Right cardiac atrium (tissue), 5 donors: ENCODE data around the gene PTPRJ. TPM values are rescaled to one million over a fixed set of nuclear protein-coding genes. Genes with fewer than 3 reads are reported as not detected.
A peak's percentile ranks its signal among the peaks of the same experiment; 100 is the strongest.

Experiments used
- ATAC-seq, 2 donors: fragments of 200-7000 bp; cut with Tn5 transposase; one replicate each; pipeline versions ENCODE4 v1.8.0 to v1.9.1; 2020; ENCODE audit warnings: moderate library complexity in 2 of 2, mild to moderate bottlenecking in 1 of 2
- DNase-seq, 3 donors: peaks; one replicate each; pipeline ENCODE4 v3.0.0-alpha.2; 2020
- H3K27ac ChIP-seq: one replicate; pipeline ENCODE4 v1.5.1; 2013; ENCODE audit warnings: mild to moderate bottlenecking, low read length, control low read depth, moderate library complexity
- H3K27me3 ChIP-seq: one replicate; pipeline ENCODE4 v1.6.1; 2013; ENCODE audit not compliant: control insufficient read depth, insufficient read depth
- H3K4me1 ChIP-seq: one replicate; pipeline ENCODE4 v1.6.1; 2013; ENCODE audit warnings: low read length; ENCODE audit not compliant: control insufficient read depth, insufficient read depth
- H3K4me3 ChIP-seq: one replicate; pipeline ENCODE4 v1.5.1; 2013; ENCODE audit warnings: low read length, control low read depth
- H3K9me3 ChIP-seq: one replicate; pipeline ENCODE4 v1.6.1; 2013; ENCODE audit warnings: low read length; ENCODE audit not compliant: control insufficient read depth
- WGBS: extraction: QIAGEN DNeasy Blood & Tissue Kit; methylation state at CpG from one replicate; pipeline ENCODE4 v1.1.7; 2013; 5-methylcytosine and 5-hydroxymethylcytosine counted together
- intact Hi-C, 4 donors: fragments of 100-400 bp; cut with DNase I; formaldehyde crosslinking; loops; one replicate each; pipeline versions ENCODE4 v1.11.0 to v1.14.0; 2022 to 2023
- polyA plus RNA-seq: library from polyadenylated mRNA; stranded (reverse); fragments of 200-250 nt; gene quantifications from one replicate; pipeline ENCODE4 v1.2.3, GENCODE V29; 2013
- total RNA-seq, 4 donors: library from RNA; stranded (reverse); fragmentation: NEBNext Ultra II Directional; extraction: Animal tissue kit (Norgen Biotek cat#: 25700); gene quantifications; one replicate each; pipeline ENCODE4 v1.2.1, GENCODE V29; 2021
- donor health status: healthy with polysubstance abuse.
- donor health status: DM: no; HTN: yes; CAD: no.
- donor health status: DM: no; HTN: no; CAD: no.
- donor health status: DM: no; HTN: yes; CAD: no; lungs with severe emphysema.
- donor health status: DM: yes; HTN: yes; CAD: no.

PTPRJ gene
- total and polyA plus RNA-seq, 5 donors: 1.8 to 8.7 (median 6.4) TPM

- intact Hi-C loops: no loop called here
- WGBS: 91% methylated on average over 2 of the region's 2 CpGs
- Histone ChIP-seq H3K27ac (no peak overlapping the region), H3K9me3 (peaks cover 2% of the 10 kb centered on the region), H3K4me3 (no peak overlapping the region), H3K27me3 (no peaks in the 10 kb centered on the region), H3K4me1 (peaks cover 5% of the 10 kb centered on the region)
- ATAC-seq: no peak
- no peak for DNase-seq
These were observed 18.5 kb downstream of the PTPRJ start for GRCh38 chr11:47998733-47999359.

GRCh38 chr11:48000432-48000831 lies 20.1 kb downstream of the PTPRJ start:
- WGBS: 83% methylated on average over 5 of the region's 5 CpGs
- DNase-seq (no peak), ATAC-seq (no peak)
- H3K27me3 ChIP-seq: no peaks in the 10 kb centered on the region
- no peak overlapping the region for H3K27ac ChIP-seq
- H3K4me3 ChIP-seq: no peak overlapping the region
- H3K9me3 ChIP-seq: peaks cover 2% of the 10 kb centered on the region
- H3K4me1 ChIP-seq: peaks cover 5% of the 10 kb centered on the region
- intact Hi-C loops: no loop called here

GRCh38 chr11:48001438-48002021 lies 21.2 kb downstream of the PTPRJ start:
- Histone ChIP-seq H3K27me3 (no peaks in the 10 kb centered on the region), H3K27ac (no peak overlapping the region), H3K9me3 (peaks cover 2% of the 10 kb centered on the region), H3K4me1 (peaks cover 11% of the 10 kb centered on the region), H3K4me3 (no peak overlapping the region)
- DNase-seq (no peak), ATAC-seq (peak; percentile 56 to 81)
- WGBS: 84% methylated on average over 2 of the region's 2 CpGs
- intact Hi-C loops: no loop called here

- no peak overlapping the region for H3K4me3 ChIP-seq
- DNase-seq (no peak), ATAC-seq (no peak)
- H3K4me1 ChIP-seq: peaks cover 12% of the 10 kb centered on the region
- no peaks in the 10 kb centered on the region for H3K27me3 ChIP-seq
- intact Hi-C loops: no loop called here
- 79% methylated on average over 4 of the region's 4 CpGs for WGBS
- peaks cover 2% of the 10 kb centered on the region for H3K9me3 ChIP-seq
- no peak overlapping the region for H3K27ac ChIP-seq
These were observed 22.2 kb downstream of the PTPRJ start for GRCh38 chr11:48002561-48002960.

GRCh38 chr11:48003926-48004325 lies 23.6 kb downstream of the PTPRJ start:
- H3K4me3 ChIP-seq: no peak overlapping the region
- H3K9me3 ChIP-seq: peaks cover 1% of the 10 kb centered on the region
- ATAC-seq (no peak), DNase-seq (no peak)
- H3K27me3 ChIP-seq: no peaks in the 10 kb centered on the region
- peaks cover 12% of the 10 kb centered on the region for H3K4me1 ChIP-seq
- H3K27ac ChIP-seq: no peak overlapping the region
- intact Hi-C loops: no loop called here
- 61% methylated on average over 2 of the region's 2 CpGs for WGBS

GRCh38 chr11:48004456-48004855 lies 24.1 kb downstream of the PTPRJ start:
- H3K4me1 ChIP-seq: peaks cover 12% of the 10 kb centered on the region
- 97% methylated on average over 2 of the region's 2 CpGs for WGBS
- no peaks in the 10 kb centered on the region for H3K9me3 ChIP-seq
- ATAC-seq (no peak), DNase-seq (no peak)
- H3K4me3 ChIP-seq: no peak overlapping the region
- intact Hi-C loops: no loop called here
- no peaks in the 10 kb centered on the region for H3K27me3 ChIP-seq
- peak overlapping the region; percentile 13 for H3K27ac ChIP-seq

- peaks cover 12% of the 10 kb centered on the region for H3K4me1 ChIP-seq
These were observed 24.8 kb downstream of the PTPRJ start for GRCh38 chr11:48005136-48005535.

GRCh38 chr11:48005831-48006270 lies 25.5 kb downstream of the PTPRJ start:
- Histone ChIP-seq H3K27me3 (no peaks in the 10 kb centered on the region), H3K4me1 (peaks cover 12% of the 10 kb centered on the region), H3K27ac (no peak overlapping the region), H3K4me3 (no peak overlapping the region), H3K9me3 (no peaks in the 10 kb centered on the region)
- DNase-seq (no peak), ATAC-seq (peak; percentile 6 to 19)
- 59% methylated on average over 4 of the region's 4 CpGs for WGBS
- intact Hi-C loops: no loop called here

More at GRCh38 chr11:48005136-48005535, 24.8 kb downstream of the PTPRJ start:
- 53% methylated on average over 4 of the region's 4 CpGs for WGBS
- H3K27ac ChIP-seq: no peak overlapping the region
- ATAC-seq (no peak), DNase-seq (no peak)
- H3K9me3 ChIP-seq: no peaks in the 10 kb centered on the region
- intact Hi-C loops: no loop called here
- no peak overlapping the region for H3K4me3 ChIP-seq
- H3K27me3 ChIP-seq: no peaks in the 10 kb centered on the region

- H3K27ac ChIP-seq: peak overlapping the region; percentile 5
- no peaks in the 10 kb centered on the region for H3K27me3 ChIP-seq
- DNase-seq (no peak), ATAC-seq (peak; percentile 56 to 67)
- intact Hi-C loops: no loop called here
- WGBS: 55% methylated on average over 5 of the region's 5 CpGs
- peaks cover 9% of the 10 kb centered on the region for H3K4me1 ChIP-seq
- H3K4me3 ChIP-seq: no peak overlapping the region
- H3K9me3 ChIP-seq: no peaks in the 10 kb centered on the region
These were observed 26.1 kb downstream of the PTPRJ start for GRCh38 chr11:48006301-48006992.

- DNase-seq: no peak
- H3K4me3 ChIP-seq: no peak overlapping the region
- peaks cover 7% of the 10 kb centered on the region for H3K4me1 ChIP-seq
- H3K27ac ChIP-seq: no peak overlapping the region
- H3K9me3 ChIP-seq: no peaks in the 10 kb centered on the region
- intact Hi-C loops: loop anchor here in 1 of 4 donors (2.0 kb wide), 1 partner anchor 43 kb away; no protein-coding TSS in a partner anchor
- 73% methylated on average over 6 of the region's 6 CpGs for WGBS
- no peaks in the 10 kb centered on the region for H3K27me3 ChIP-seq
- ATAC-seq: peak; percentile 40 to 64
These were observed 27.3 kb downstream of the PTPRJ start for GRCh38 chr11:48007677-48008076.

GRCh38 chr11:48008951-48009270 lies 28.6 kb downstream of the PTPRJ start:
- Histone ChIP-seq H3K4me1 (peaks cover 8% of the 10 kb centered on the region), H3K27ac (no peak overlapping the region), H3K27me3 (no peaks in the 10 kb centered on the region), H3K4me3 (no peak overlapping the region), H3K9me3 (no peaks in the 10 kb centered on the region)
- intact Hi-C loops: loop anchor here in 1 of 4 donors (2.0 kb wide), 1 partner anchor 42 kb away; no protein-coding TSS in a partner anchor
- ATAC-seq (no peak), DNase-seq (no peak)
- 72% methylated on average over 4 of the region's 4 CpGs for WGBS
